GM19240 (cell line): ENCODE results near the gene TAX1BP3.

ENCODE experiments used
- DNase-seq: peaks from one replicate; pipeline ENCODE4 v3.0.0; 2011; ENCODE audit warnings: low spot score; ENCODE audit not compliant: insufficient read length

The TAX1BP3 gene

DNA sequence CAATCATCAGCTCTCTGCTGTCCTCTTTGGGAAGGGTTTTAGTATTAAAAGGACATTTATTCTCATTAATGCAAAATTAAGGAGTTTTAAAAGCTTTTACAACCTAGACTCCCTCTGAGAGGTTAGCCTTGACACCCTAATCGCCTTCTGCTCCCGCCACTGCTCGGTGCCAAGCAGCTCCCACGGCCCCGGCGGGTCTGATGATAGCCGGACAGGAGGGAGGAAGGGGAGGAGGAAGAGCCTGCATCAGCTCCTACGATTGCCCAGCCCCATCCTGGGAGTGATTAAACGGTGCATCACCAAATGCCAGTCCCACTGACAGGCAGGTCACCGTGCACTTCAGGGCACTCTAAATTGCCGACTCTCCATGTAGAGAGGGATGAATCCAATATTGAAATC lies 40.6 kb downstream of the TAX1BP3 start:
- no peak for DNase-seq

DNA sequence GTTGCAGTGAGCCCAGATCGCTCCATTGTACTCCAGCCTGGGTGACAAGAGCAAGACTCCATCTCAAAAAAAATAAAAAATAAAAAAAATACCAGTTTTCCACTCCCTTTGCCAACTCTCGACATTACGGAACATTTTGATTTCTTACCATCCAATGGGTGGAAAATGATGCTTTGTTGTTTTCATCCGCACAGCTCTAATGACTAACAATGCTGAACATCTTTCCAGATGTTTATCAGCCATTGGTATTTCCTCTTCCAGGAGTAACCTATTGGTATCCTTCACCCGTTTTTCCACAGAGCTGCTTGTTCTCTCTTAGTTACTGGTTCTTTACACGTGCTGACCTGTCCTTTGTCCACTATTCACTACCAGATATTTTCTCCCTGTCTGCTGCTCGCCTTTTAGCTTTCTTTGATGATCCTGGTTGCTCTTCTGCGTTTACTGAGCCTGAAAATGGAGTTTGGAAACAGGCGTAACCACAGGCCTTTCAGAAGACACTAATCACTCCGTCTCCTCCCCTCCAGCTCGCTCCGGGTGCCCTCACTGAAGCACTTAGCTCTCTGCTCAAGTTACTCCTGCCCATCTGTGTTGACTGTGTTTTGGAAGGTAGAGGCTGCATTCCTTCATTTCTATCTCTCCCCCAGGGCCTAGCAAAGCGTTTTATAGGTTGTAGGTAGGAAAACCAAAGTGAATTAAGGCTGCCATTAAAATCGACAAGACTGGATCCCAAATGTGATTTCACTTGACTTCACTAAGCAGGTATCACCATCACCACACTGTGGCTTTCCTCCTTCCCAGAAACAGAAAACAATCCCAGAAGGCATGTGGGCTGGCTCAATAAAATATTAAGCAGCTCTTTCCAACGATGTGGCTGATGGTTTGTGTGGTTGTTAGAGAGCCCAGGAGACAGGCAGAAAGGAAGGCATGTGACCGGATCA lies 41.3 kb downstream of the TAX1BP3 start:
- no peak for DNase-seq

DNA sequence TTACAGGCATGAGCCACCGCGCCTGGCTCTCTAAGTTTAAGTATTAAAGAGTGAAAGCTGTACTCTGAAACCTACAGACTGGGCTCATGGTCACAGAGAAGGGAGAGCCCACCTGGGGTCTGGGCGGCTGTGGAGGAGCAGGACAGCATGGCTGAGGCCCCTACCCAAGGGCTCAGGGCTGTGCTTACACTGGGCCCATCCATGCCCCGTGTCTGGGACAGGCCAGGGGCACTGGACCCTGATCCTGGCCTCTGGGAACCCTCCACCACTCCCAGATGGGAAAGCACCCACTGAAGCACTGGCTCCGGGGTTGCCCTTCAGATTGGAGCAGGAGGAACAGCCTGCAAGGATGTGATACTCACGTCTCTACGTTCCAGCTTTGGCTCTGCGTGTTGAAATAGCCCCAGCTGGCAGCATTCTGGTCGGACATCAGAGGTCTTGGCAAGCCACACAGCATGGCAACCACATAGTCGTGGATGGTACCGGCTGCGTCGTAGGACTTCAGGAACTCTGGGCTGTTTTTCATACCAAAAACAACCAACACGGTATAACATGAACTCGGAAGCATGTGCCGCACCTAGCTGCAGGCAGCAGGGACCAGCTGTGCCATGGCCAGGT lies 45.3 kb downstream of the TAX1BP3 start:
- no peak for DNase-seq

DNA sequence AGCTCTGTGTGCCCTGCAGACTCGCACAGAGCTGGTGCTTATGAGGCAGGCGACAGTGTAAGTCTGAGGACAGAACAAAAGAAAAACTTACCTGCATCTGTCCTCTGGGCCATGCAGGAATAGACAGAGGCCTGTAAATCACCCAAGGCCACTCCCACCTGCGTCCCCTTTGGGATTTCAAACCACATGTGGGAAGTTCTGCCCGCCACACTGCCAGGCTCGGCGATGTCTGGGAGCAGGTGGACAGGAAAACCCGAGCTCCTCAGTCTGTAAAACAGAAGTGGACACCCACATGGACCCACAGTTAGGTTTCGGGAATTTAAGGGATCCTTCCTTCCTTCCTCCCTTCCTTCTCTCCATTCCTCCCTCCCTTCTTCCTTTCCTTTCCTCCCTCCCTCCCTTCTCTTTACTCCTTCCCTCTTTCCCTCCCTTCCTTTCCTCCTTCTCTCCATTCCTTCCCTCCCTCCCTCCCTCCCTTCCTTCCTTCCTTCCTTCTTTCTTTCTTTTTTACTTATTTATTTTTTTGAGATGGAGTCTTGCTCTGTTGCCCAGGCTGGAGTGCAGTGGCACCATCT lies 47.1 kb downstream of the TAX1BP3 start:
- DNase-seq = no peak

DNA sequence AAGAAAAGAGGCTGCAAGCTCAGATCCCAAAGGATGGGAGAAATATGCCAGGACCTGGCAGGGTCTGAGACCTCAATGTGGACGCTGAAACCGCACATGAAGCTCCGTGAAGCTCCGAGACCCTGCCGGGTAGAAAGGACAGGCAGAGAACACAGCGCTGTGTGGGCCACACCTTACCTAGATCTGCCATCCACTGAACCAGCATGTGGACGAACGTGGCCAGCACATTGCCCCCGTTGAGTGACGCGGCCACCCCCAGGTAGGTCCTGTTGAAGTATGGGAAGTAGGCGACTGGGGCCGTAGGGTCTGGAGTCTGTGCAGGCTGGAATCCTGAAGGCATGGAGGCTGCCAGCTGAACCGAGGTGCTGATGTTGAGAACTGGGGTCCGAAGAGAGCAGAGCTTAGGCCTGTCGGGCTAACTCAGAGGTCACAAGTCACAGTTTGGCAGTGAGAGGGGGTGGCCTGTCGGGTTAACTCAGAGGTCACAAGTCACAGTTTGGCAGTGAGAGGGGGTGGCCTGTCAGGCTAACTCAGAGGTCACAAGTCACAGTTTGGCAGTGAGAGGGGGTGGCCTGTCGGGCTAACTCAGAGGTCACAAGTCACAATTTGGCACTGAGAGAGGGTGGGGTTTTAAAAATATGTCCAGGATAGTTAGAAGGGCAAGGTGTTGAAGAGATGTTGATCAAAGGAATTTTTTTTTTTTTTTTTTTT lies 53.1 kb downstream of the TAX1BP3 start:
- no peak for DNase-seq

DNA sequence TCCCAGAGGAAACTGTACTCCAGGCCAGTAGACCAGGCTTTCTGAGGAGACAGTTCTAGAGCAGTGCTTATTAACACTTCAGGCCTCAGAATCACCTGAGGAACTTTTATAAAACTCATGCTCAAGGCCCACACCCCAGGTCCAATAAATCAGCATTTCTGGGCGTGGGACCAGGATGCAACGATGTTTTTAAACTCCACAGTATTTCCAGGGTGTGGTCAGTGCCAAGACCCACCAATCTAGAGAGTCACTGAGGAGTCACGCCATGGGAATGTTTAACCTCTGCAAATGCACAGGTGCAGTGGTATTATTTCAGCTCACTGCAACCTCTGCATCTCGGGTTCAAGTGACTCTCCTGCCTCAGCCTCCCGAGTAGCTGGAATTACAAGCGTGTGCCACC lies 55.3 kb downstream of the TAX1BP3 start:
- DNase-seq = no peak
